Erythroblast (primary cell): ENCODE results near the gene ADAMTS2.

Source experiments
- GATA1 ChIP-seq: IDR thresholded peaks from 2 replicates; pipeline ENCODE4 v1.6.1; 2011; ENCODE audit warnings: low read depth, mild to moderate bottlenecking, control low read depth, low read length, moderate library complexity
- POLR2A ChIP-seq: IDR thresholded peaks from 2 replicates; pipeline ENCODE4 v1.6.1; 2011; ENCODE audit warnings: mild to moderate bottlenecking, low read length

- TF ChIP-seq POLR2A (no peak), GATA1 (no peak)
Observed at GRCh38 chr5:179343021-179343718, 2.1 kb downstream of the ADAMTS2 start.
